Ishikawa (cell line): ENCODE data around the gene RFTN2.

Source experiments
- CREB1 ChIP-seq: IDR thresholded peaks from 2 replicates; pipeline ENCODE4 v1.6.1; 2012; ENCODE audit warnings: low read depth
- EGR1 ChIP-seq: IDR thresholded peaks from 2 replicates; pipeline ENCODE4 v1.6.1; 2012
- EP300 ChIP-seq: IDR thresholded peaks from 2 replicates; pipeline ENCODE4 v1.6.1; 2012; ENCODE audit warnings: borderline replicate concordance
- REST ChIP-seq: IDR thresholded peaks from 2 replicates; pipeline ENCODE4 v1.6.1; 2012; ENCODE audit warnings: low read depth, mild to moderate bottlenecking

GRCh38 chr2:197559681-197560080 is 115.7 kb downstream of the RFTN2 start:
- TF ChIP-seq EGR1, result no peak
- no peak for TF ChIP-seq EP300
- no peak for TF ChIP-seq REST
- TF ChIP-seq CREB1, result no peak
